GM18868 (cell line): ENCODE results near the gene DNAAF5.

ENCODE experiments used
- ATAC-seq: cut with Tn5 transposase; IDR thresholded peaks from one replicate; pipeline ENCODE4 v1.9.1; 2021; ENCODE audit warnings: mild to moderate bottlenecking, moderate library complexity; ENCODE audit not compliant: unreplicated experiment

Gene DNAAF5

GRCh38 chr7:706721-707120 is 19.8 kb upstream of the DNAAF5 start:
- no peak for ATAC-seq

DNA sequence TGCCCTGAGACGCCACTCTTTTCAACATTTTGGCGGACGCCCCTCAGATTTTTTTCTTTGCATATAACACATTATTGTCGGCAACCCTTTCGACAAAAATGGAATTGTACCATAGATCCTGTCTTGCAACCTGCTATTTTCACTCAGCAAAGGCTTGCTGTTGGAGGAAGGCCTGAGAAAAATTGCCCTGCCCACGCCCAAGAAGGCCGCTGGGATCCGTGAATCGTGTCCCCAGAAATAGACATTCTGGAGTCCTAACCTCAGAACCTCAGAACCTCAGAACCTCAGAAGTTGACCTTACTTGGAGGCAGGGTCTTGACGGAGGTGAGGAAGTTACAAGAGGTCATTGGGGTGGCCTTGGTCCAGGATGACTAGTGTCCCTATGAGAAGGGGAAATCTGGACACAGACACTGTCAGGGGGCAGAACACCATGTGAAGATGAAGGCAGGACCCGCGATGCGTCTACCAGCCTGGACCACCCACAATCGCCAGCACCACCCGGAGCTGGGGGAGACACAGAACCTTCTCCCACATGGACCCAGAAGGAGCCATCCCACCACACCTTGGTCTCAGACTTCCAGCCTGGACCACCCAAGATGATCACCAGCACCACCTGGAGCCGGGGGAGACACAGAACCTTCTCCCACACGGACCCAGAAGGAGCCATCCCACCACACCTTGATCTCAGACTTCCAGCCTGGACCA is 19.1 kb upstream of the DNAAF5 start:
- ATAC-seq: no peak

DNA sequence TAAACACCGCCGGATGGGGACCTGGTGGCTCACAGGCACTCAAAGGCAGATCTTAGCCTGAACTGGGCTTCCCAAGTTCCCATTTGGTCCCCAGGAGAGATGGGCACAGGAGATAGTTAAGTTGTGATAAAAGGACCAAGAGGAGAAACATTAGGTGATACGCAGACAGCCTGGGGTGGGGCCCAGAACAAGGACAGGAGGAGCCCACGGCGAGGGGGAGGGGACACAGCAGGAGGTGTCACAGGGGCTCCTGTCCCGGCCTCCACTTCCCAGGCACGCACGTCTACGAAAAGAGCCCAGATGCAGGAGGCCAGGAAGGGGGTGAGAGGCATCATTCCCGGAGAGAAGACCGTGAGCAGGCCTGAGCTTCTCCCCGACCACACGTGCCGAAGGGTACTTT is 16.3 kb upstream of the DNAAF5 start:
- ATAC-seq: no peak

DNA sequence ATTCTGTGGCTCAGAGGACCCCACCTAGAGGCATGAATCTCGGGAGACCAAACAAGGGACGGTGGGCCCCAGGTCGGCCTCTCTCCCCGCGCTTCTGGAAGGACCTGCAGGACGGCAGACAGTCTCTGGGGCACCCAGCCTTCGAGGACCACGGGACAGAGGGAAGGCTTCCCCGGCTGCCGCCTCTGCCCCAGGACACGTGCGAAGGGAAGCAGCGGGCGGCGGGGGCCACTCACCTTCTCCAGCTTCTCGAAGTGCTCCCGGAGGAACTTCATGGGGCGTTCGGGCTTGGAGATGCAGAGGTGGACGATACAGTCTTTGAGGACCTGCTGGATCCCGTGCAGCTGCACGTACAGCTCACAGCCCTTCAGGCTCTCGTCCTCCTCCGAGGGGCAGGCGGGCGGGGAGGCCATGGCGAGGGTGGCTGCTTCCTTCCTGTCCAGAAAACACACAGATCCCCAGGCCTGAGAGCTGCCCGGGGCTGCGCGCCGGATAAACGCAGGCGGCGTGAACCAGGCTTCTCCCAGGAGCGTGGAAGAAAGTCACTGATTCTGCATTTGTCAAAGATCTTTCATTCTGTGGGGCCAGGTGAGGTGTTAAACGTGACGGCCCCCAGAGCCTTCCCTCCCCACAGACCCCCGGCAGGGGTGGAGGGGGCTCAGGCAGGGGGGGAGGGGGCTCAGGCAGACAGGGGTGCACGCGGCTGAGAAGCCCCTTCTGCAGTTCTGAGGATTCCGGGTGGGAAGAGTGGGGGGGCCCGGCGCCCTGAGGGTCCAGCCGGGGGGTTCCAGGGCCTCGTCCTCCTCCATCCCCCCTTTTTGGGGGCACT is 15.2 kb upstream of the DNAAF5 start:
- no peak for ATAC-seq

DNA sequence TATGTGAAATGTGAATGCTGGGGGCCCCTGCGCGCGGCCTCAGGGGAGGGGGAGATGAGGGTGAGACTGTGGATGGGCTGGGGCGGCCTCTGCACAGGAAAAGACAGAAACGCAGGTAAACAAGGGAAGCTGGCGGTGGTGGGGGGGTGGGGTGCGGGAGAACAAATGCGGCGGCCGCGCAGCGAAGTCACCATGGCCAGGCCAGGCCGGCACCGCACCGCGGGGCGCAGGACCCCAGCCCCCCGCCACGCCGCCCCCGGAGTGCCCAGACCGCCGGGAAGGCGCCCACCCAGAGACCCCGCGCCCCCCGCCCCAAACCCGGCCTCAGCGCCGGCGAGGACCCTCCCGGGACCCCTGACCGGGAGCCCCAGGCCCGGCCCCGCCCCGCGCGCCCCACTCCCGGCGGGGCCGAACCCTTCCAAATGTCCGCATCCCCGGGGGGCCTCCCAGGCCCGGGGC is 14.5 kb upstream of the DNAAF5 start:
- ATAC-seq: no peak

DNA sequence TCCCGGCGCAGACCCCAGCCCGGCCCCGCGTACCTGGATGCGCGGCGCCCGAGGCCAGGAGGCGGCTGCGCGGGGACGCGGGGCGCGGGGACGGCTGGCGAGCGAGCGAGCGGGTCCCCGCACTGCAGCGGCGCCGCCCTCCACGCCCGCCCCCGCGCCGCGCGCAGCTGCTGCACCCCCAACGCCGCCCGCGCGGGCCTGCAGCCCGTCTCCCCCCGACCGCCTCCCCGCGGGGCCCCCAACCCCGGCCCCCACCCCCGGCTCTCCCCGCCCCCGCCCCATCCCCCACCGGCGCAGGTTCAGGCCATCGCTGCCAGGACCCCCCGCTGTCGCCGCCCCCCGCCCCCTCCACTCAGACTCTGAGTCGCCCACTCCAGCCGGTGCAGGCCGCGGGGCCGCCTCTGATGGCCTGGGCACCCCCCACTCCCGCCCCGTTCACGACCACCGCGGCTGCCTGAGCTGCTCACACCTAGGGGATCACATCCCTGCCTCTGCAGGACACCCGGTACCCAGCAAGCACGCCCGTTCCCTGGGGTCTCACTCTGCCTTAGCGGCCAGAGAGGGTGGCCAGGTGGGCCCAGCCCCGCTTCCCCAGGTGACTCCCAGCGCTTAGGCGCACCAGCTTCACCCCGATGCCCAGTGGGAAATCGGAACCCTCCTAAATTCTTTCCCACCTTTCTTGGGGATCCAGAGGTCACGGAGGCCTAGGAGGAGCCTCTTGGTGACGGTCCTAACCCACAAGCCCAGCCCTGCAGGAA is 13.9 kb upstream of the DNAAF5 start:
- no peak for ATAC-seq

DNA sequence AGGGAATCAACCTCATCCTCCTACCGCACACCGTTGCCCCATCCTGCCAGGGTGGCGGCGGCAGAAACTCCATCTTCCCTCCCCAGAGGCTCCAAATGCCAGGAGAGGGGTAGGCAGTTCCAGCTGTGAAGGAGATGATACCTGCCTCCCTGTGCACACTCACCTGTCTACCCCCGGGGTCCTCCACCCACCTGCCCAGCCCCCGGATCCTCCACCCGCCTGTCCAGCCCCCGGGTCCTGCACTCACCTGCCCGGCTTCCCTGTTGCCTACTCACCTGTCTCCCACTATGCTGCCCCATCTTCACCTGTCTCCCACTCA is 13.4 kb upstream of the DNAAF5 start:
- ATAC-seq: no peak

DNA sequence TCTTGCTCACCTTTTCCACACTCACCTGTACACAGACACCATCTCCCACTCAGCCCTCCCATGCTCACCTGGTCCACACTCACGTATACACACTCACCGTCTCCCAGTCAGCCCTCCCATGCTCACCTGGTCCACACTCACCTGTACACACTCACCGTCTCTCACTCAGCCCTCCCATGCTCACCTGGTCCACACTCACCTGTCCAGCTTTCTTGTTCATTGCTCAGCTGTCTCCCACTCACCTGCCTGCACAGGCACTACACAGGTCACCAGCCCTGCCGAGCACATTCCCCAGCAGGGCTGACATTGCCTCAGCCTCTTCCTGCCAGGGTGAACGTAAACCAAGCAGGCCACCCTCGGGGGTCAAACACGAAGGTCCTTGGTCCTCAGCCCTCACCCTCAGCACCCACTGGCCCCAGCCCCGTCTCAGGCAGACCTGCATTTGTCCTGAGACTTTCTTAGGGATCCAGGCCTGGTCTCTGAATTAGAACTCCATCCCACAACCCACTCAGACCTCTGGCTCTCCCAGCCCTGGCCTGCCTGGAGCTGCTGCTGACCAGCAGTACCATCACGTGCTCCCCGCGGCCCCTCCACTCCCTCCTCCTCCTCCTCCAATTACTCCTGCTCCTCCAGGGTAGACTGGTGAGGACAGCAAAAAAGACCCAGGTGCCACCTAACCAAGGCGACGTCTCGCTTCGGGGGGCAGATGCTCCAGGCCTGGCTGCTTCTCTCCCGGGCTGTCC is 12.8 kb upstream of the DNAAF5 start:
- ATAC-seq: no peak

DNA sequence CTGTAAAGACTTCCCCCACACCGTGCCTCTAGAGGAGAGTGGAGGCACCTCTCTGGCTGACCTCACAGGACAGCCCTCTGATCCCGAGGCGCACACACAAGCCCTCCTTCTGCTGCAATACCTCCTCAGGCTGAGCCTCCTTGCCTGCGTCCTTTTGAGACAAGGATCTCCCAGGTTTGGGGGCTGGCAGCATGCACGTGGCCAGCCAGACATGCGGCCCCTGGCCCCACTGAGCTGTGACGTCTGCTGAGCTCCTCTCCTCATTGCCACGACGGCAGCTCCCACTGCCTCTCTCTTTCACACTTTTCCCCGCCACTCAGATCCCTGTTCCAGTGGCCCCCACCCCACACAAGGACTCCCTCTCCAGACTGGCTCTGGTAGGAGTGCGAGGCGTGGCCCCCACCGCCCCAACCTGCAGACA is 12.2 kb upstream of the DNAAF5 start:
- no peak for ATAC-seq

DNA sequence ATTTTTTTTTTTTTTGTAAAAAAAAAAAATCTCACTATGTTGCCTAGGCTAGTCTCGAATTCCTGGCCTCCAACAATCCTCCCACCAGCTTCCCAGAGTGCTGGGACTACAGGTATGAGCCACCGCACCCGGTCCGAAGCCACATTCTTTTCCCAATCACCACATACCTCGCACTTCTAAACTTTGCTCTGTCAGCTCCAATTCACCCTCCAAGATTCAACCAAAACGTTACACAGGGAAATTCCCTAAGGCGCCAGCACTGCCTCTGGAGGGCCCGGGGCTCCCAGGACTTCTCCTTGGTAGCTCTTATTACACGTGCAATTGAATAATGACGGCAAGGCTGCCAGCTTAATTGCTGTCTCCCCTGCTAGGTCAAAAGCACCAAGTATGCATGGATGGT is 10.3 kb upstream of the DNAAF5 start:
- no peak for ATAC-seq

GRCh38 chr7:716636-717035 is 9.9 kb upstream of the DNAAF5 start:
- no peak for ATAC-seq

GRCh38 chr7:721619-722248 is 4.8 kb upstream of the DNAAF5 start:
- no peak for ATAC-seq

DNA sequence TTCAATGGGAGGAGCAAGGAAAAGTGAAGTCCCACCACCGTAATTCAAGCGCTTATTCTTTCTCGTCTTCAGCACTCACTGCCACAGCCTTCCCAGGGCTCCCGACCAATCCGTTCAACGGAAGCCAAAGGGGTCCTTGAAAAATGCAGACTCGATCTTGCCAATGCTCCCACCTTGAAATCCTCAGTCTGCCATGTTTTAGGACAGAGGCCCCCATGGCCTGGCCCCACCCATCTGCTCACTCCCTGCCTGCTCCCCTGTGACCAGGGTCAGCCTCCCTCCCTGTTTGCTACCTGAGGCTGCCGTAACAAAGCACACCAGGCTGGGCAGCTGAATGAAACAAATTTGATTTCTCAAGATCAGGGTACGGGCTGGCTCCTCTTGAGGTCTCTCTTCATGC is 3.0 kb upstream of the DNAAF5 start:
- no peak for ATAC-seq

- no peak for ATAC-seq
These were observed 2.2 kb upstream of the DNAAF5 start for GRCh38 chr7:724298-724697.

DNA sequence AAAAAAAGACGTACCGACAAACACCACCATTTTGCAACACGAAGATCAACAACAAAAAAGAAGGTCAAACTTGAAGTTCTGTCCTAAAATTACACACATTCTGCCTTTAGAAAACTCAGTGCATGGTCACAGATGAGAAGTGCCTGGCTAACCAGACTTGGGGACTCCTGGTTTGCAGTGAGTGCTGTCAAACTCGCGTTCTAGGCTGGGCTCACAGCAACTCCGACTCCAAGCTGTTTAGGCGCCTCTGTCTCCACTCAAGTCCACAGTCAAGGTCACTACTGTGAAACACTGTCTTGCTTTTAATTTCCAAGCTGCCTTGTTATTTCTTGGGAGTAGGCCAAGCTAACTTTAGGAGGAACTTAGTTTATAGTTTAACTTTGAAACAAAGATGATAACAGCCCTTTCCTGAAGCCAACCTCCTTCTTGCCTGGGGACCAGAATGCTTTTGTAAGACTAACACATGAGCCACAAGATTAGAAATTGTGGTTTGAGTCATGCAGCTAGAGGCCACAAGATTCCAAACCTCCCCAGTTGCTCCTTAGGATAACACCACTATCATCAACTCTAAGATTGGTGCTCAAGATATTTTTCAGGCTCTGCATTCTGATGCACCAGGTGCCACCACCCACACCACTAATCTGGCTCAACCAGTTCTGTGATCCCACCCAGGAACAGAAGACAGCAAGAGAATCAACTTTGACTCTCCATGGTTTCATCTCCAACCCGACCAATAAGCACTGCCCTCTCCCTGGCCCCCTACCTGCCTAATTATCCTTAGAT is 1.1 kb upstream of the DNAAF5 start:
- ATAC-seq: no peak

- peak; percentile 20 for ATAC-seq
These were observed 280 bp downstream of the DNAAF5 start for GRCh38 chr7:726854-727103.

DNA sequence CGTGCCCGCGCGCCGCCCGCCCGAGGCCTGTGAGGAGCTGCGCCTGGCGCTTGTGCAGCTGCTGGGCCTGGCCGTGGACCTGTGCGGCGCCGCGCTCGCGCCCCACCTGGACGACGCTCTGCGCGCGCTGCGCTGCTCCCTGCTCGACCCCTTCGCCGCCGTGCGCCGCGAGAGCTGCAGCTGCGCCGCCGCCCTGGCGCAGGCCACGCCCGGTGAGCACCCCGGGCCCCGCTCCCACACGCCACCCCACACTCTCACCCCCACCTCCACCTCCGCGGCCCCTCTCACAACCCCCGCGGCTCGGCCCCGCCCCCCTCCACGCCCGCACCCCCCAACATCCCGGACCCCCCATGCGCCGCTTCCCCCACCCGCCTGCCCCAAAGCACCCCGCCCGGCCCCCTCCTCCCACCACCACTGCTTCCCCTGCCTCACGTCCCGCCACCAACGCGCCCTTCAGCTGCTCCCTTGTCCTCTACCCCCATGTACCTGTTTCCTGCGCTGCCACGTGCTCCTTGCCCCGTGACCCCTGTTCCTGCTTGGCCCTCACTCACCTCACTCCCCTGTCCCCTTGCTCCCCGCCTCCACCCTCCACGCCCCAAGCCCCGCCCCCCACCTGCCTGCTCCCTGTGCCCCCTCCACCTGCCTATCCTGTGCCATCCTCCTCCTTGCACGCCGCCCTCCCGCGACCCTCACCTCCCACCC is 756 bp downstream of the DNAAF5 start, which contains the start of gene PRKAR1B:
PRKAR1B (minus strand) TSS at position 178 of the 702 bp plus-strand sequence. CDS start 15,776 bp downstream, outside the sequence.
- ATAC-seq: peak; percentile 48

DNA sequence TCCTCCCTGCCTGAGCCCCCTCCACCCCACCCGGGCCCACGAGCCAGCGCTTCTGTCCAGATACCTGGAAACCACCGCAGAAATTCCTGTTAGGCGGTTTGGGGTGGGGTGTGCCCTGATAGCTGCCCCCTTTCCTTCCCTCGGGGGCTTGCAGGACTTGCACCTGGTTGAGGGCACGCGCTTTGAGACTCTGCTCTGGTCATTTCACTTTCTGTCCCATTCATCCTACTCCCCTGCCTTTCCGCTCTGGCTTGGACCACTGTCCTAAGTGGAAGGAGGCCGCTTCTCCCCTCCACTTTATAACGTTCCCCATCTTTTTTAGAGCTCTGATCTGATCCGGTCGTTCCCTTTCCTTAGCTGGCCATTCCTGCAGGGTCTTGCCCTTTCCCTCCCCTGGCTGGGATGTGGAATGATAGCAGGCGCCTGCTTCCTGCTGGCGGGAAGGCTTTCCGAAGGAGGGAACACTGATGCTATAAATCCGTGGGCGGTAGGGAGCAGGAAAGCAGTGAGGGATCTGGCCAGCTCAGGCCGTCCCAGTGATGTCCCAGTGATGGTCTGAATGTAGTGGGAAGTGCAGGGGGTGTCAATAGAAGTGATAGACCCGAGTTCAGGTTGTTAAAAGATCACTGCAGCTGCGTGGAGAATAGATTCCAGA is 1.4 kb downstream of the DNAAF5 start:
- no peak for ATAC-seq

- no peak for ATAC-seq
These were observed 2.1 kb downstream of the DNAAF5 start for GRCh38 chr7:728602-729001.
